NCI-H82 treated with DMSO at 0.1 percent for 48 hours (cell line): ENCODE data around the gene CRISP2.
"Not testable (repeated sequence)": the region's sequence is repeated elsewhere in the genome, so short reads cannot be mapped to it uniquely, and the experiment has no call there.

Source experiments
- DNase-seq: peaks from one replicate; lab custom pipeline; 2025; ENCODE audit not compliant: unreplicated experiment; lab: John Stamatoyannopoulos, UW

The CRISP2 gene

GRCh38 chr6:49713346-49713745 is at the start of gene CRISP2:
Gene CRISP2, minus strand, starts transcription at chr6:49713543. Its CDS starts 4,347 bp downstream, at chr6:49709196.
- no peak for DNase-seq

GRCh38 chr6:49744259-49744658 is 30.9 kb upstream of the CRISP2 start, which contains the start of gene CRISP3:
Gene CRISP3, minus strand, starts transcription at chr6:49744388. Its CDS starts 21 bp downstream, at chr6:49744367.
- DNase-seq: no peak

- no peak for DNase-seq
These were observed 30.1 kb upstream of the CRISP2 start for GRCh38 chr6:49743429-49743828.

GRCh38 chr6:49739423-49739822 is 26.1 kb upstream of the CRISP2 start:
- no peak for DNase-seq

- no peak for DNase-seq
These were observed 22.7 kb upstream of the CRISP2 start for GRCh38 chr6:49736017-49736508.

GRCh38 chr6:49733680-49734079 is 20.3 kb upstream of the CRISP2 start:
- DNase-seq: no peak

GRCh38 chr6:49732781-49733180 is 19.4 kb upstream of the CRISP2 start:
- DNase-seq: no peak

- no peak for DNase-seq
These were observed 16.9 kb upstream of the CRISP2 start for GRCh38 chr6:49730251-49730650.

GRCh38 chr6:49723917-49724316 is 10.6 kb upstream of the CRISP2 start:
- DNase-seq: not testable (repeated sequence)

- no peak for DNase-seq
These were observed 8.0 kb upstream of the CRISP2 start for GRCh38 chr6:49721297-49721696.

- DNase-seq: no peak
These were observed 7.0 kb upstream of the CRISP2 start for GRCh38 chr6:49720372-49720771.

- peak; percentile 27 for DNase-seq
These were observed 14.9 kb downstream of the CRISP2 start for GRCh38 chr6:49698478-49698877.

GRCh38 chr6:49693512-49693911 is 19.8 kb downstream of the CRISP2 start:
- no peak for DNase-seq

GRCh38 chr6:49692534-49692933 is 20.8 kb downstream of the CRISP2 start:
- DNase-seq: no peak

GRCh38 chr6:49676671-49677281 is 36.6 kb downstream of the CRISP2 start:
- DNase-seq: peak; percentile 41

GRCh38 chr6:49675816-49676215 is 37.5 kb downstream of the CRISP2 start:
- DNase-seq: peak; percentile 93

GRCh38 chr6:49668083-49668511 is 45.2 kb downstream of the CRISP2 start:
- no peak for DNase-seq

GRCh38 chr6:49666930-49667757 is 46.2 kb downstream of the CRISP2 start:
- DNase-seq: no peak

- DNase-seq: no peak
These were observed 46.9 kb downstream of the CRISP2 start for GRCh38 chr6:49666480-49666879.

GRCh38 chr6:49664817-49665216 is 48.5 kb downstream of the CRISP2 start:
- no peak for DNase-seq

GRCh38 chr6:49664054-49664453 is 49.3 kb downstream of the CRISP2 start:
- DNase-seq: not testable (repeated sequence)

GRCh38 chr6:49662892-49663261 is 50.5 kb downstream of the CRISP2 start:
- no peak for DNase-seq
